ENCODE data around the gene HSPA4.

DNA sequence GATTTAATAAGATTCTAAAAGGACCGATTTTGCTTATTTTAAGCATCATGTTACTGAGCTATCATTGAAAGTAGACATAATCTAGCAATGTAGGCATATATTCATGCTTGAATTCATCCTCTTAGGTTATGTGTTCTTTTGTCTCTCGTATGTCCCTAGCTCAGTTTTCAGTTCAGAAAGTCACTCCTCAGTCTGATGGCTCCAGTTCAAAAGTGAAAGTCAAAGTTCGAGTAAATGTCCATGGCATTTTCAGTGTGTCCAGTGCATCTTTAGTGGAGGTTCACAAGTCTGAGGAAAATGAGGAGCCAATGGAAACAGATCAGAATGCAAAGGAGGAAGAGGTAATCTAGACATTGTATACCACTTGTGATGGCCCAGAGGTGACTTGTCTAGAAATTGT lies 39.2 kb downstream of the HSPA4 start:
- TF ChIP-seq, protein P1, sequence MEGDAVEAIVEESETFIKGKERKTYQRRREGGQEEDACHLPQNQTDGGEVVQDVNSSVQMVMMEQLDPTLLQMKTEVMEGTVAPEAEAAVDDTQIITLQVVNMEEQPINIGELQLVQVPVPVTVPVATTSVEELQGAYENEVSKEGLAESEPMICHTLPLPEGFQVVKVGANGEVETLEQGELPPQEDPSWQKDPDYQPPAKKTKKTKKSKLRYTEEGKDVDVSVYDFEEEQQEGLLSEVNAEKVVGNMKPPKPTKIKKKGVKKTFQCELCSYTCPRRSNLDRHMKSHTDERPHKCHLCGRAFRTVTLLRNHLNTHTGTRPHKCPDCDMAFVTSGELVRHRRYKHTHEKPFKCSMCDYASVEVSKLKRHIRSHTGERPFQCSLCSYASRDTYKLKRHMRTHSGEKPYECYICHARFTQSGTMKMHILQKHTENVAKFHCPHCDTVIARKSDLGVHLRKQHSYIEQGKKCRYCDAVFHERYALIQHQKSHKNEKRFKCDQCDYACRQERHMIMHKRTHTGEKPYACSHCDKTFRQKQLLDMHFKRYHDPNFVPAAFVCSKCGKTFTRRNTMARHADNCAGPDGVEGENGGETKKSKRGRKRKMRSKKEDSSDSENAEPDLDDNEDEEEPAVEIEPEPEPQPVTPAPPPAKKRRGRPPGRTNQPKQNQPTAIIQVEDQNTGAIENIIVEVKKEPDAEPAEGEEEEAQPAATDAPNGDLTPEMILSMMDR (IDR thresholded peaks at IDR 0.05; ENCODE audit: low read length): no peak
- TF ChIP-seq EZH2phosphoT487 (IDR thresholded peaks at IDR 0.05; ENCODE audit: low read length): no peak
- no peak for TF ChIP-seq EZH2 (optimal IDR thresholded peaks at IDR 0.05; ENCODE audit: low read depth, low read length)

Measured in MM.1S (cell line).